B cell (primary cell): ENCODE results near the gene SEPTIN1.
"Not testable (repeated sequence)": the region's sequence is repeated elsewhere in the genome, so short reads cannot be mapped to it uniquely, and the experiment has no call there.

Source experiments
- CTCF ChIP-seq: fragments of 200-600 bp; IDR thresholded peaks from one replicate; pipeline ENCODE4 v1.8.0; 2022; ENCODE audit warnings: antibody characterized with exemption, mild to moderate bottlenecking
- EZH2 ChIP-seq: IDR thresholded peaks from 2 replicates; pipeline ENCODE4 v1.6.1; 2012; ENCODE audit warnings: borderline replicate concordance, low read depth, mild to moderate bottlenecking, moderate library complexity, low read length; ENCODE audit not compliant: insufficient read depth, poor library complexity, severe bottlenecking

- TF ChIP-seq CTCF, EZH2: not testable (repeated sequence)
These were observed 14.3 kb upstream of the SEPTIN1 start for GRCh38 chr16:30396627-30397026.
